Effector CD4-positive, alpha-beta T cell (primary cell): ENCODE measurements around the gene ATXN1.
A peak's percentile ranks its signal among the peaks of the same experiment; 100 is the strongest.

Experiments used
- DNase-seq: peaks from one replicate; pipeline ENCODE4 v3.0.0-alpha.2; 2020

ATXN1 gene

GRCh38 chr6:16344756-16345155 lies 416.5 kb downstream of the ATXN1 start:
- DNase-seq: no peak

GRCh38 chr6:16343593-16343992 lies 417.7 kb downstream of the ATXN1 start:
- no peak for DNase-seq

GRCh38 chr6:16339265-16339587 lies 422.0 kb downstream of the ATXN1 start:
- DNase-seq: no peak

- DNase-seq: no peak
Observed at GRCh38 chr6:16338577-16339264, 422.5 kb downstream of the ATXN1 start.

GRCh38 chr6:16337295-16337975 lies 423.8 kb downstream of the ATXN1 start:
- no peak for DNase-seq

GRCh38 chr6:16336911-16337294 lies 424.4 kb downstream of the ATXN1 start:
- DNase-seq: no peak

- no peak for DNase-seq
Observed at GRCh38 chr6:16336056-16336818, 425.0 kb downstream of the ATXN1 start.

GRCh38 chr6:16335176-16335575 lies 426.1 kb downstream of the ATXN1 start:
- no peak for DNase-seq

GRCh38 chr6:16334671-16335070 lies 426.6 kb downstream of the ATXN1 start:
- DNase-seq: no peak

- DNase-seq: no peak
Observed at GRCh38 chr6:16333580-16333979, 427.7 kb downstream of the ATXN1 start.

GRCh38 chr6:16332175-16332542 lies 429.1 kb downstream of the ATXN1 start:
- peak; percentile 75 for DNase-seq

- peak; percentile 55 for DNase-seq
Observed at GRCh38 chr6:16331384-16332174, 429.7 kb downstream of the ATXN1 start.

GRCh38 chr6:16329233-16329632 lies 432.0 kb downstream of the ATXN1 start:
- DNase-seq: no peak

GRCh38 chr6:16327777-16328325 lies 433.4 kb downstream of the ATXN1 start:
- no peak for DNase-seq

- DNase-seq: no peak
Observed at GRCh38 chr6:16326971-16327776, 434.1 kb downstream of the ATXN1 start.

- no peak for DNase-seq
Observed at GRCh38 chr6:16326531-16326930, 434.7 kb downstream of the ATXN1 start.

- DNase-seq: no peak
Observed at GRCh38 chr6:16324606-16325225, 436.5 kb downstream of the ATXN1 start.

- DNase-seq: no peak
Observed at GRCh38 chr6:16324184-16324583, 437.1 kb downstream of the ATXN1 start.

- peak; percentile 70 for DNase-seq
Observed at GRCh38 chr6:16322666-16323312, 438.5 kb downstream of the ATXN1 start.

- DNase-seq: no peak
Observed at GRCh38 chr6:16321826-16322225, 439.4 kb downstream of the ATXN1 start.

GRCh38 chr6:16321341-16321710 lies 439.9 kb downstream of the ATXN1 start:
- no peak for DNase-seq
